PC-9 (cell line): ENCODE data around the gene BAIAP2. TPM values are rescaled to one million over a fixed set of nuclear protein-coding genes. Genes with fewer than 3 reads are reported as not detected.

Source experiments
- BruUV-seq: library from RNA; stranded (reverse); fragments of 400-500 nt; replicated peaks from 2 replicates; lab custom pipeline; 2021; lab: Mats Ljungman, UMichigan
- CTCF ChIA-PET: fragments of 300-600 bp; sonication (Branson Sonifier 250); formaldehyde crosslinking; loops from one replicate; lab custom pipeline; 2022; ENCODE audit warnings: antibody characterized with exemption; lab: Charles Lee
- POLR2A ChIA-PET: fragments of 300-600 bp; sonication (Branson Sonifier 250); formaldehyde crosslinking; loops from one replicate; lab custom pipeline; 2022; ENCODE audit warnings: antibody characterized with exemption; ENCODE audit not compliant: unreplicated experiment; lab: Charles Lee
- DNase-seq, 2 experiments: peaks; one replicate each; pipeline versions ENCODE4 v3.0.0 to v3.0.0-alpha.2; 2015 to 2022; ENCODE audit warnings: mixed read lengths in 1 of 2
- H2AFZ ChIP-seq: fragments of 200-600 bp; sonication (generic); 2 replicates; pipeline ENCODE4 v1.8.1; 2017; ENCODE audit warnings: antibody characterized with exemption
- H3F3A ChIP-seq: fragments of 200-600 bp; sonication (generic); 2 replicates; pipeline ENCODE4 v1.8.1; 2017; ENCODE audit warnings: antibody characterized with exemption, mild to moderate bottlenecking, low read depth; ENCODE audit not compliant: insufficient read depth
- H3K27ac ChIP-seq: fragments of 200-600 bp; sonication (generic); 2 replicates; pipeline ENCODE4 v1.6.1; 2016; ENCODE audit warnings: mixed run types
- H3K27me3 ChIP-seq: fragments of 200-600 bp; sonication (generic); 2 replicates; pipeline ENCODE4 v1.6.1; 2016; ENCODE audit warnings: low read depth, mixed run types; ENCODE audit not compliant: insufficient read depth
- H3K36me3 ChIP-seq: fragments of 200-600 bp; sonication (generic); 2 replicates; pipeline ENCODE4 v1.6.1; 2016; ENCODE audit warnings: low read depth, mixed run types
- H3K4me1 ChIP-seq: fragments of 200-600 bp; sonication (generic); replicated peaks from 2 replicates; pipeline ENCODE4 v1.6.1; 2016; ENCODE audit warnings: mixed run types; ENCODE audit not compliant: insufficient read depth
- H3K4me2 ChIP-seq: fragments of 200-600 bp; sonication (generic); 2 replicates; pipeline ENCODE4 v1.6.1; 2017; ENCODE audit warnings: mixed run types
- H3K4me3 ChIP-seq: fragments of 200-600 bp; sonication (generic); 2 replicates; pipeline ENCODE4 v1.6.1; 2016; ENCODE audit warnings: mixed run types
- H3K79me2 ChIP-seq: fragments of 200-600 bp; sonication (generic); 2 replicates; pipeline ENCODE4 v1.6.1; 2017; ENCODE audit warnings: low read depth, mixed run types
- H3K9me2 ChIP-seq: fragments of 200-600 bp; sonication (generic); 2 replicates; pipeline ENCODE4 v1.8.1; 2017; ENCODE audit warnings: mild to moderate bottlenecking; ENCODE audit not compliant: insufficient read depth
- H3K9me3 ChIP-seq: fragments of 200-600 bp; sonication (generic); 2 replicates; pipeline ENCODE4 v1.8.1; 2016; ENCODE audit warnings: low read depth; ENCODE audit not compliant: insufficient read depth
- H4K20me1 ChIP-seq: fragments of 200-600 bp; sonication (generic); 2 replicates; pipeline ENCODE4 v1.8.1; 2017; ENCODE audit not compliant: insufficient read depth
- EZH2 ChIP-seq: fragments of 200-600 bp; sonication (generic); IDR thresholded peaks from 2 replicates; pipeline ENCODE4 v1.8.0; 2017; ENCODE audit warnings: antibody characterized with exemption, low read depth
- intact Hi-C: fragments of 100-400 bp; cut with micrococcal nuclease; formaldehyde crosslinking; loops from one replicate; pipeline ENCODE4 v1.10.0; 2022; ENCODE audit not compliant: unreplicated experiment
- total RNA-seq: library from RNA; stranded (reverse); gene quantifications from 2 replicates; pipeline ENCODE4 v1.2.3, GENCODE V29; 2021
- TF ChIP-seq, protein P1 (sequence below): fragments of 200-600 bp; sonication (generic); conservative IDR thresholded peaks from 2 replicates; pipeline ENCODE4 v1.6.1; 2017; ENCODE audit warnings: mixed run types, antibody characterized with exemption, mild to moderate bottlenecking, moderate library complexity

Gene BAIAP2
- total RNA-seq, 1 experiment from 2014 or later, result 125 TPM

DNA sequence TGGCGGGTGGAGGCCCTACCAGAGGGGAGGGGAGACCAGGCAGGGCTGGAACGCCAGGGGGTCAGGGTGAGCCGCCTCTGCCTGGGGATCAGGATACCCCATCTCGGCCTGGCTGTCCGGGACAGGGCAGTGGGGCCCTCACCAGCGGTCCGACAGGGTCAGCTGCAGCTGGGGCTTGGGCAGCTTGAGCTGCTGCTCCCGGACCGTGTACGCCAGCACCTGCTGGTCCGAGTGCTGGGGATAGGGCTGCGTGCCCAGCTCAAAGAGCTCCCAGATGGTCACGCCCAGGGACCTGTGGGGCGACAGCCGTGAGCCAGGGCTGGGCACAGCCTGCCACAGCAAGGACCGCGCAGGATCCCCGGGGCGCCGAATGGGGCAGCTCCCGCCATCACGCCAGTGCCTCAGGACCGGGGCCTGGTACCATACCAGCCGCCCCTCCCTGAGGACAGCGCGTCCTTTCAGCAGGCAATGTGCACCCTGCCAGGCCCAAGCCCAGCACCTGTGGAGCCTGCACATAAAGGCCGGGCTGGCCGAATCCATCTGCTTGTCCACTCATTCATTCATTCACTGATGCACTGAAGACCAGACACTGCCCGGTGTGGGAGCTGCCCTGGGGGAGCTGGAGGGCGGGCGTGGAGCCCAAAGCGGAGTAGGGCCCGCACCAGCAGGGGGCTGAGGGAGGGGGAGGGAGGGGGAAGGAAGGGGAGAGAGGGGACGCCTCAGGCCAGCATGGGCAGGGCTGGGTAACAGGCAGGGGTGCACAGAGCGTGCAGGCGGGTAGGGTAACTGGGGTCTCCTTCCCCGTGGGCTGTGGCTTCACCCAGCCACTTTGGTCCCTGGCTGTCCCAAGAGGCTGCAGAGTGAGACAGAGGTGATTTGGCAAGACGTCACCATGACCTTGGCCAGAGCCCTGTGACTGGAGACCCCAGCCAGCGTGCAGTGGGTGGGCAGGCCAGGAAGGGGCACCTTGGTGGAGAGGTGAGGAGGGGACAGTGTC is 88.4 kb downstream of the BAIAP2 start:
- TF ChIP-seq, protein P1, sequence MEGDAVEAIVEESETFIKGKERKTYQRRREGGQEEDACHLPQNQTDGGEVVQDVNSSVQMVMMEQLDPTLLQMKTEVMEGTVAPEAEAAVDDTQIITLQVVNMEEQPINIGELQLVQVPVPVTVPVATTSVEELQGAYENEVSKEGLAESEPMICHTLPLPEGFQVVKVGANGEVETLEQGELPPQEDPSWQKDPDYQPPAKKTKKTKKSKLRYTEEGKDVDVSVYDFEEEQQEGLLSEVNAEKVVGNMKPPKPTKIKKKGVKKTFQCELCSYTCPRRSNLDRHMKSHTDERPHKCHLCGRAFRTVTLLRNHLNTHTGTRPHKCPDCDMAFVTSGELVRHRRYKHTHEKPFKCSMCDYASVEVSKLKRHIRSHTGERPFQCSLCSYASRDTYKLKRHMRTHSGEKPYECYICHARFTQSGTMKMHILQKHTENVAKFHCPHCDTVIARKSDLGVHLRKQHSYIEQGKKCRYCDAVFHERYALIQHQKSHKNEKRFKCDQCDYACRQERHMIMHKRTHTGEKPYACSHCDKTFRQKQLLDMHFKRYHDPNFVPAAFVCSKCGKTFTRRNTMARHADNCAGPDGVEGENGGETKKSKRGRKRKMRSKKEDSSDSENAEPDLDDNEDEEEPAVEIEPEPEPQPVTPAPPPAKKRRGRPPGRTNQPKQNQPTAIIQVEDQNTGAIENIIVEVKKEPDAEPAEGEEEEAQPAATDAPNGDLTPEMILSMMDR, result no peak
- TF ChIP-seq EZH2, result no peak
- Histone ChIP-seq H3K4me1 (no peaks in the 10 kb centered on the region), H3K36me3 (no peaks in the 10 kb centered on the region), H2AFZ (no peak overlapping the region), H3K9me2 (no peaks in the 10 kb centered on the region), H3K9me3 (no peaks in the 10 kb centered on the region), H3K27me3 (no peaks in the 10 kb centered on the region), H3K4me2 (no peak overlapping the region), H3F3A (no peaks in the 10 kb centered on the region), H4K20me1 (no peaks in the 10 kb centered on the region), H3K27ac (no peak overlapping the region), H3K4me3 (no peak overlapping the region), H3K79me2 (no peaks in the 10 kb centered on the region)
- BruUV-seq, result no TSS peak
- ChIA-PET CTCF (no interaction called here), POLR2A (no interaction called here)
- no peak for DNase-seq
- intact Hi-C loops, result no loop called here

DNA sequence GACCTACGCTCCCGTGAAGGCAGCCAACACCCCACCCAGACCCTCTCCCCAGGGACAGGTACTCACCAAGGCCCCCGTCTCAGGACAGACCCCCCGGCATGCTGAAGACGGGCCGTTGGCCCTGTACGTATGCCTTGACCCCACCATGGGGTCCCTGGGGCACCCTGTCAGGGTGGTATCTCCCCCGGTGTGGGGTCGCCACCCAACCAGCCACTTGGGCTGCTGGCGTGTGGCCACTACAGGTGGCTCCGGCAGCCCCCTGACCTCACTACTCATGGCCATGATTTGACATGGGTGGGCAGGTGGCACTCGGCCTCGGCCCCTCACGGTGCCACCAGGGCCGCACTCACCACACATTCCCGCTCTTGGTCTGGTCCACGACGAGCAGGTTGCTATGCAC is 89.4 kb downstream of the BAIAP2 start:
- BruUV-seq, result no TSS peak
- intact Hi-C loops, result no loop called here
- no peaks in the 10 kb centered on the region for H3K36me3 ChIP-seq
- no peaks in the 10 kb centered on the region for H3K27me3 ChIP-seq
- H3K27ac ChIP-seq, result no peak overlapping the region
- H3K9me2 ChIP-seq, result no peaks in the 10 kb centered on the region
- H3K4me2 ChIP-seq, result no peak overlapping the region
- H3K4me3 ChIP-seq, result no peak overlapping the region
- no peak for TF ChIP-seq EZH2
- TF ChIP-seq, protein P1, result no peak
- no peaks in the 10 kb centered on the region for H3K79me2 ChIP-seq
- ChIA-PET POLR2A (no interaction called here), CTCF (no interaction called here)
- H3F3A ChIP-seq, result no peaks in the 10 kb centered on the region
- H4K20me1 ChIP-seq, result no peaks in the 10 kb centered on the region
- no peaks in the 10 kb centered on the region for H3K9me3 ChIP-seq
- H2AFZ ChIP-seq, result no peak overlapping the region
- no peak for DNase-seq
- H3K4me1 ChIP-seq, result no peaks in the 10 kb centered on the region

DNA sequence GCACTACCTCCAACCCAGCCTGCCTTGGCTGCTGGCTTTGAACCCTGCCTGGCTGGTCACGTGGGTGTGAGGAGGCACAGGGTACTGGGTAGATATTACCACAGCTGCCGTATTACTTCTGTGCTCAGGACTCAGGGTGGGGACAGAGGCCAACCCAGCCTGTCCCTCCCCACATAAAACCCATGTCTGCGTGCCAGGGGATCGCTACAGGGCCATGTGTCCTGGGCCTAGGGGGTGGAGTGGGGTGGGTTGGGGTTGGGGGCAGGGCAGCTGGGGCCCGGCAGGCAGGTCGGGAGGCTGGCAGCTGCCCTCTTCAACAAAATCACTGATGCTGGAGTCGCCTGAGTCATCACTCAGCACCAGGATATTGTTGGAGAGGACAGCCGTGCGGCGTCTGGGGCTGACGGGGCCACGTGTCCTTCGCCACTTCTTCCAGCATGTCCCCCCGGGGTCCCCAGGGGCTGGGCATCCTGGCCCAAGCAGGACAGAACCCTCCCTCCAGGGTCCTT is 90.7 kb downstream of the BAIAP2 start:
- Histone ChIP-seq H4K20me1 (no peaks in the 10 kb centered on the region), H3K27me3 (no peaks in the 10 kb centered on the region), H3K9me2 (no peaks in the 10 kb centered on the region), H3K4me3 (no peak overlapping the region), H3K9me3 (no peaks in the 10 kb centered on the region), H3K4me2 (no peak overlapping the region), H3K79me2 (no peaks in the 10 kb centered on the region), H3K36me3 (no peaks in the 10 kb centered on the region), H3K4me1 (no peaks in the 10 kb centered on the region), H3F3A (no peaks in the 10 kb centered on the region), H3K27ac (no peak overlapping the region), H2AFZ (no peak overlapping the region)
- ChIA-PET CTCF (no interaction called here), POLR2A (no interaction called here)
- intact Hi-C loops, result no loop called here
- no peak for TF ChIP-seq EZH2
- TF ChIP-seq, protein P1, result no peak
- peak in 1 of 2 experiments; percentile 40 for DNase-seq
- no TSS peak for BruUV-seq
